Measurements from ENCODE around the gene PCSK4. TPM values are rescaled to one million over a fixed set of nuclear protein-coding genes. Genes with fewer than 3 reads are reported as not detected.

Gene PCSK4
- total RNA-seq, 6 donors from 2014 or later = 2.7 to 47.1 (median 6.8) TPM

DNA sequence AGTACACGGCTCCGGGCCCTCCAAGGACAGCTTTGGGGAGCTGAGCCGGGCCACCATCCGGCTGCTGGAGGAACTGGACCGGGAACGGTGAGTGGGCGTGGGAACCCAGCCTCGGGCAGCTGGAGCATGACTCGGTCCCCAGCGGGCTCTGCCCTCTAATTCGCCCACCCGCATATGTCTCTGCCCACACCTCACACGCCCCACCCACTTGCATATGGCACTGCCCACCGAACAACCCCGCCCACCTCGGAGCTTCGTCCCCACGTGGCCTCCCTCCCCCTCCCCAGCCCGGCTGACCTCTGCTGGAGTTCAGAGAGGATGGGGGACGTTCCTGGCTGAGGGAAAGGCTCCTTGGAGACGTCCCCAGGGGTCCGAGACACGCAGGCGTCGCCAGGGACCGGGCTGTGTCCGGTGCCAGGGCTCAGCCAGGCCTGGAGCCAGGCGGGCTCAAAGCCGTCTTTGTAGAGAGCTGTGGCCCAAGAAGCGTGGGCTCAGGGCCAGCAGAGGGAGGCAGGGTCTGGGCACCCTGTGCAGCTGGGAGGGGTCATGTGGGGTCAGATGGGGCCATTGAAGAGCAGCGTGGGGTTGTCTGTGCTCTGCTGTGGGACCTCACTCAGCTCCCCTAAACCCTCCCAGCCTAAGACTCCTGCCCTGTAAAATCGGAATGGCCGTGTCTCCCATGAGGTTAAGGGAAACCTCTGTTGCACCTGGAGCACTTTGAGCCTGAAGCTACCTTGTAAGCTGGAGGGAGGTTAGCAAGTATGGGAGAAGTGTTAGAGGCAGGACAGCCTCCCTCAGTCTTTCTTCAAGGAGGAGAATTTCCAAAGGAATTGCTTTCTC, 36.4 kb downstream of the PCSK4 start:
- Histone ChIP-seq H3K4me3 (no peak overlapping the region), H3K27ac (no peak overlapping the region), H3K36me3 (no peaks in the 10 kb centered on the region), H3K27me3 (peaks cover 6 to 81% (median 53%) of the 10 kb centered on the region in 4 donors), H3K4me1 (peaks cover 8 to 40% (median 21%) of the 10 kb centered on the region in 4 donors), H3K9me3 (no peaks in the 10 kb centered on the region)
- no peak for TF ChIP-seq POLR2A (IDR thresholded peaks at IDR 0.05)
- no peak for TF ChIP-seq EP300 (IDR thresholded peaks at IDR 0.05)
- TF ChIP-seq, protein P1, sequence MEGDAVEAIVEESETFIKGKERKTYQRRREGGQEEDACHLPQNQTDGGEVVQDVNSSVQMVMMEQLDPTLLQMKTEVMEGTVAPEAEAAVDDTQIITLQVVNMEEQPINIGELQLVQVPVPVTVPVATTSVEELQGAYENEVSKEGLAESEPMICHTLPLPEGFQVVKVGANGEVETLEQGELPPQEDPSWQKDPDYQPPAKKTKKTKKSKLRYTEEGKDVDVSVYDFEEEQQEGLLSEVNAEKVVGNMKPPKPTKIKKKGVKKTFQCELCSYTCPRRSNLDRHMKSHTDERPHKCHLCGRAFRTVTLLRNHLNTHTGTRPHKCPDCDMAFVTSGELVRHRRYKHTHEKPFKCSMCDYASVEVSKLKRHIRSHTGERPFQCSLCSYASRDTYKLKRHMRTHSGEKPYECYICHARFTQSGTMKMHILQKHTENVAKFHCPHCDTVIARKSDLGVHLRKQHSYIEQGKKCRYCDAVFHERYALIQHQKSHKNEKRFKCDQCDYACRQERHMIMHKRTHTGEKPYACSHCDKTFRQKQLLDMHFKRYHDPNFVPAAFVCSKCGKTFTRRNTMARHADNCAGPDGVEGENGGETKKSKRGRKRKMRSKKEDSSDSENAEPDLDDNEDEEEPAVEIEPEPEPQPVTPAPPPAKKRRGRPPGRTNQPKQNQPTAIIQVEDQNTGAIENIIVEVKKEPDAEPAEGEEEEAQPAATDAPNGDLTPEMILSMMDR (IDR thresholded peaks at IDR 0.05) = no peak
- TF ChIP-seq POLR2AphosphoS5 (IDR thresholded peaks at IDR 0.05) = no peak
- ATAC-seq (ENCODE audit: low FRiP score in 2 of 2) (no peak), DNase-seq (peak in 1 of 2 donors; percentile 78)
- 12 to 14% methylated on average over 5 to 19 of the region's 33 CpGs for WGBS, 2 donors

DNA sequence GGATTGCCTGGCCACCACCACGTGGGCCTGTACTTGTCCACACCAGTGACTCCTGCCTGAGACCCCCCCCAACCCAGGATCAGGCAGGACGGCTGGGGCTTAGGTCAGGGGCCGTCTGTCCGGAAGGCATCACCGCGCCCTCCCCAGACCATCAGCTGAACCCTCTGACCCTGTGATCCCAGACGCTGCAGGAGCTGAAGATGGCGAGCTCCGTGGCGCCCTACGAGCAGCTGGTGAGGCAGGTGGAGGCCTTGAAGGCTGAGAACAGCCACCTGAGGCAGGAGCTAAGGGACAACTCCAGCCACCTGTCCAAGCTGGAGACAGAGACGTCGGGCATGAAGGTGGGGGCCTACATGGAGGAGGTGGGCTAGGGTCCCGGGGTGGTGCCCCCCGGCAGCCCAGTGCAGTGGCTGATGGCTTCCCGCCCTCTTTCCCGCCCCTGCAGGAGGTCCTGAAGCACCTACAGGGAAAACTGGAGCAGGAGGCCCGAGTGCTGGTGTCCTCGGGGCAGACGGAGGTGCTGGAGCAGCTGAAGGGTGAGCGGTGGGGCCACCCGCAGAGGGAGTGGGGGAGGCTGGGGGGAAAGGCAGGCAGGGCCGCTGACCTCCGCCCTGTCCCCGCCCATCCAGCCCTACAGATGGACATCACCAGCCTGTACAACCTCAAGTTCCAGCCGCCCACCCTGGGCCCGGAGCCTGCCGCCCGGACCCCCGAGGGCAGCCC, 37.2 kb downstream of the PCSK4 start:
- H3K4me3 ChIP-seq = no peak overlapping the region
- 52 to 55% methylated on average over 8 to 9 of the region's 30 CpGs for WGBS, 2 donors
- no peaks in the 10 kb centered on the region for H3K36me3 ChIP-seq
- TF ChIP-seq, protein P1 (IDR thresholded peaks at IDR 0.05) = no peak
- no peaks in the 10 kb centered on the region for H3K9me3 ChIP-seq
- peak in 1 of 2 donors; percentile 64 for DNase-seq
- H3K27ac ChIP-seq = no peak overlapping the region
- H3K27me3 ChIP-seq = peaks cover 6 to 82% (median 54%) of the 10 kb centered on the region in 4 donors
- ATAC-seq (ENCODE audit: low FRiP score in 2 of 2) = no peak
- H3K4me1 ChIP-seq = peaks cover 8 to 40% (median 21%) of the 10 kb centered on the region in 4 donors

DNA sequence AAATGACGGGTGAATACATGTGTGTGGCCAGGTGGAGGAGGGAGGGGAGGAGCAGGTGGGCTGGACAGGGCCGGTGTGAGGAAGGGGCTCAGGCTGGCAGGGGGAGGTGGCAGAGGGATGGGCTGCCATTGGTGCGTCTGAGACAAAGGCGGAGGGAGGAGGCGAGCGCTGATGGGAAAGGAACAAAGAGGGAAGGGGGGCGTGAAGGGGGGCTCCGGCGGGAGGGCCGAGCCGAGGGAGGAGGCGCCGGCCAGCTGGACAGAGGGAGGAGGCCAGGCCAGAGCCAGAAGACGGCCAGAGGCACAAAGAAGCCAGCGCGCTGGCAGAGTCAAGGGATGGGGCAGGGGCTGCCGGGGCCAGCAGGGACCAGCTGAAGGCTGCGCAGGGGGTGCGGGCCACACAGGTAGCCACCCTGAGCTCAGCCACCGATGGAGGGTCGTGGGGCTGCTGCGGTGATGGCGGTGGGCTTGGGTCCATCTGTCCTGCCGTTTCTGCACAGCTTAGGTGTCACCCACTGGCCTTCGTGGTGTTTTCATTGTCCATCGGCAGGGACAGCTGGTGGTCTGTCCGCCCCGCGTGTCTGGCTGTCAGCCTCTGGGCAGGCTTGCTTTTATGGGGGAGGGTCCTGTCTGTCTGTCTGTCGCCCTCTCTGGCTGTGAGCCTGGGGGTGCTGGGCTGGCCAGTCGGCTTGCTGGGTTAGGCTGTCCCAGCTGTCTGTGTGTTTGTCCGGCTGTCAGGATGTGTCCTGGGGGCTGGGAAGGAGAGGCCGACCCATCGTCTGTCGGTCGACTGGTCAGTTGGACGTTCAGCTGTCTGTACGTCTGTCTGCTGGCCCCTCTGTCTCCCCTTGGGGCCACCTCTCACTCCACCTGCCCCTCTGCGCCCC, 38.0 kb downstream of the PCSK4 start:
- no peaks in the 10 kb centered on the region for H3K9me3 ChIP-seq
- no peaks in the 10 kb centered on the region for H3K36me3 ChIP-seq
- H3K4me1 ChIP-seq = peaks cover 8 to 39% (median 21%) of the 10 kb centered on the region in 4 donors
- WGBS, 2 donors = 22 to 35% methylated on average over 22 to 32 of the region's 39 CpGs
- TF ChIP-seq POLR2A (IDR thresholded peaks at IDR 0.05) (no peak), EP300 (IDR thresholded peaks at IDR 0.05) (no peak), POLR2AphosphoS5 (IDR thresholded peaks at IDR 0.05) (no peak)
- TF ChIP-seq, protein P1 (IDR thresholded peaks at IDR 0.05) = no peak
- ATAC-seq (ENCODE audit: low FRiP score in 2 of 2) (no peak), DNase-seq (peak in 1 of 2 donors; percentile 70)
- H3K27me3 ChIP-seq = peaks cover 6 to 84% (median 53%) of the 10 kb centered on the region in 4 donors
- H3K27ac ChIP-seq = no peak overlapping the region
- no peak overlapping the region for H3K4me3 ChIP-seq

DNA sequence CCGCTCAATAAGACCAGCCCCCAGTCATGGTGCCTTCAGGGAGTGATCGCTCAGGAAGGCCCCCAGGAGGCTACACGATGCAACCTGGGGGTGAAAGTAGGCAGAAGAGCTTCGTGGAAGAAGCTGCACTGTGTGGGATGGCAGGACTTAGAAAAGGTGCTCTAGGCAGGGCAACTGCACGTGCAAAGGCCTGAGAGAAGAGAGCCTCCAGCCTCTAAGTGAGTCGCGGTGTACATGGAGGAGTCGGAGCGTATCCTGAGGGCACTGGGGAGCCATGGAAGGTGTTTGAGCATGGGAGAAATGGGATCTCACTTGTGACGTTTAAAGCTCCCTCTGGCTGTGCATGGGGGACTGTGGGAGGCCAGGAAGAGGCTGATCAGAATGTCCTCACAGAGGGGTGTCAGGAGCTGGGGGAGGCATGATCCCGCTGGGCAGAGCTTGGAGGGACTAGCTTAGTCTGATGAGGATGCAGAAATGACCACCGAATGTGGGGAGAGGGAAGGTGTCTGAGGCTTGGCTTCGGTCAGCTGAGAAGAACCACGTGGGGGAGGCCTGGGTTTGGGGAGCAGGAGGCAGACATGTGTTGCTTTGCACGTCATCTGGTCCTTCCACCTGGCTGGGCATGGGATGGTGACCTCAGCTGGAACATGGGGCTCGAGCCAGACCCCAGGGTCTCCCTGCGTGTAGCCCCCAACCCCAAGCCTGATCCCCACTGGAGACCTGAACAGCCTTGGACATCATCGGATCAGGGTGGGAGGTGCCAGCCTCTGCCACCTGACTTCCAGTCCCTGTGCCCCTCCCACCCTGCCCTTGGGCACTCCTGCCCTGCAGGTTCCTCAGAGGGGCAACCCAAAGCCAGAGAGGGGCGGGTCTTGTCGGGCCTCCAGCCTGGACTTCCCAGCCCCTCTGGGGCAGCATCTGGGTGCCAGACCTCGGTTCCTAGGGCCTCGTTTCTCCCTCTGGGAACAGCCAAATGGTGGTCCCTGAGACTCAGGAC, 39.1 kb downstream of the PCSK4 start:
- H3K27me3 ChIP-seq = peaks cover 6 to 84% (median 55%) of the 10 kb centered on the region in 4 donors
- TF ChIP-seq EP300 (IDR thresholded peaks at IDR 0.05) = no peak
- TF ChIP-seq POLR2A (IDR thresholded peaks at IDR 0.05) = no peak
- no peak for TF ChIP-seq POLR2AphosphoS5 (IDR thresholded peaks at IDR 0.05)
- TF ChIP-seq, protein P1 (IDR thresholded peaks at IDR 0.05) = no peak

More for the DNA sequence above, 39.1 kb downstream of the PCSK4 start:
- Histone ChIP-seq H3K4me1 (peaks cover 17 to 39% (median 27%) of the 10 kb centered on the region in 4 donors), H3K4me3 (no peak overlapping the region), H3K9me3 (no peaks in the 10 kb centered on the region), H3K27ac (no peak overlapping the region), H3K36me3 (no peaks in the 10 kb centered on the region)
- ATAC-seq (ENCODE audit: low FRiP score in 2 of 2) (no peak), DNase-seq (no peak)
- WGBS, 2 donors = 50 to 56% methylated on average over 13 to 18 of the region's 22 CpGs

Measured in upper lobe of left lung (tissue), 6 donors.